Measurements from ENCODE around the gene DNAJA3. TPM values are rescaled to one million over a fixed set of nuclear protein-coding genes. Genes with fewer than 3 reads are reported as not detected.
A peak's percentile ranks its signal among the peaks of the same experiment; 100 is the strongest.

The DNAJA3 gene
- total RNA-seq, 2 experiments from 2014 or later, result 17.2 to 18.8 TPM

- Mint-ChIP-seq H3K27me3 (no peaks in the 10 kb centered on the region), H3K27ac (peak overlapping the region; percentile 97), H3K4me1 (ENCODE audit: low read depth) (peaks cover 92% of the 10 kb centered on the region), H3K36me3 (ENCODE audit: low read depth) (peaks cover 54% of the 10 kb centered on the region), H3K9me3 (no peaks in the 10 kb centered on the region), H3K4me3 (peak overlapping the region; percentile 38)
- Histone ChIP-seq H3K36me3 (ENCODE audit: insufficient read depth, low read length) (peaks cover 28% of the 10 kb centered on the region), H3K27me3 (ENCODE audit: control insufficient read depth in 1 of 2, insufficient read depth in 2 of 2, low read length in 2 of 2) (no peaks in the 10 kb centered on the region), H3K4me3 (ENCODE audit: low read length) (no peak overlapping the region), H3K4me1 (ENCODE audit: insufficient read depth, low read length) (peaks cover 81% of the 10 kb centered on the region), H3K9me3 (ENCODE audit: control insufficient read depth in 1 of 2, insufficient read depth in 1 of 2, low read length in 2 of 2) (no peaks in the 10 kb centered on the region), H3K27ac (ENCODE audit: low read depth in 1 of 2, low read length in 2 of 2) (no peak overlapping the region)
- TF ChIP-seq CTCF (IDR thresholded peaks at IDR 0.05), result no peak
- intact Hi-C loops (cut with DNase I, micrococcal nuclease), result no loop called here
- no peak for DNase-seq
- POLR2A ChIA-PET, result interaction anchor here (1.4 to 4.9 kb wide), 4 partner anchors 11 to 83 kb away, joined by 3 to 66 read pairs (median 16); partner anchors contain the start of genes CDIP1, CORO7 and HMOX2
- ATAC-seq (ENCODE audit: poor library complexity), result no peak
- CTCF ChIA-PET, result interaction anchor here (2.1 to 7.1 kb wide), 3 partner anchors 11 to 50 kb away, joined by 5 to 54 read pairs (median 10); partner anchors contain the start of gene HMOX2
These were observed 73.5 kb downstream of the DNAJA3 start for GRCh38 chr16:4499196-4499555.

GRCh38 chr16:4500272-4500671 is 74.6 kb downstream of the DNAJA3 start:
- Histone ChIP-seq H3K9me3 (ENCODE audit: control insufficient read depth in 1 of 2, insufficient read depth in 1 of 2, low read length in 2 of 2) (no peaks in the 10 kb centered on the region), H3K27me3 (ENCODE audit: control insufficient read depth in 1 of 2, insufficient read depth in 2 of 2, low read length in 2 of 2) (no peaks in the 10 kb centered on the region), H3K36me3 (ENCODE audit: insufficient read depth, low read length) (peaks cover 28% of the 10 kb centered on the region), H3K4me3 (ENCODE audit: low read length) (no peak overlapping the region), H3K4me1 (ENCODE audit: insufficient read depth, low read length) (peaks cover 81% of the 10 kb centered on the region), H3K27ac (ENCODE audit: low read depth in 1 of 2, low read length in 2 of 2) (peak overlapping the region in 1 of 2 donors; percentile 37)
- peak overlapping the region; percentile 97 for H3K27ac Mint-ChIP-seq
- no peaks in the 10 kb centered on the region for H3K9me3 Mint-ChIP-seq
- DNase-seq (no peak), ATAC-seq (ENCODE audit: poor library complexity) (no peak)
- TF ChIP-seq CTCF (IDR thresholded peaks at IDR 0.05), result no peak
- ChIA-PET CTCF (interaction anchor here (2.5 to 7.1 kb wide), 2 partner anchors 23 to 49 kb away, joined by 10 to 54 read pairs; partner anchors contain the start of gene HMOX2), POLR2A (interaction anchor here (0.9 to 4.9 kb wide), 8 partner anchors 12 to 175 kb away, joined by 3 to 66 read pairs (median 4); partner anchors contain the start of genes CDIP1, CORO7, HMOX2 and NMRAL1)
- intact Hi-C loops (cut with DNase I, micrococcal nuclease), result no loop called here
- H3K27me3 Mint-ChIP-seq, result no peaks in the 10 kb centered on the region
- no peak overlapping the region for H3K4me3 Mint-ChIP-seq
- peaks cover 55% of the 10 kb centered on the region for H3K36me3 Mint-ChIP-seq (ENCODE audit: low read depth)
- H3K4me1 Mint-ChIP-seq (ENCODE audit: low read depth), result peaks cover 89% of the 10 kb centered on the region

GRCh38 chr16:4501071-4501478 is 75.4 kb downstream of the DNAJA3 start:
- H3K27ac ChIP-seq (ENCODE audit: low read depth in 1 of 2, low read length in 2 of 2), result peak overlapping the region; percentile 37 to 48
- peaks cover 84% of the 10 kb centered on the region for H3K4me1 ChIP-seq (ENCODE audit: insufficient read depth, low read length)
- intact Hi-C loops (cut with DNase I, micrococcal nuclease), result no loop called here

More at GRCh38 chr16:4501071-4501478, 75.4 kb downstream of the DNAJA3 start:
- Mint-ChIP-seq H3K9me3 (no peaks in the 10 kb centered on the region), H3K4me3 (peak overlapping the region; percentile 77), H3K27me3 (no peaks in the 10 kb centered on the region), H3K4me1 (ENCODE audit: low read depth) (peaks cover 91% of the 10 kb centered on the region), H3K36me3 (ENCODE audit: low read depth) (peaks cover 55% of the 10 kb centered on the region), H3K27ac (peak overlapping the region; percentile 97)
- DNase-seq, result no peak
- TF ChIP-seq CTCF (IDR thresholded peaks at IDR 0.05), result no peak
- no peak for ATAC-seq (ENCODE audit: poor library complexity)
- ChIA-PET POLR2A (interaction anchor here (0.6 to 4.9 kb wide), 7 partner anchors 9 to 48 kb away, joined by 3 to 66 read pairs (median 4); partner anchors contain the start of genes HMOX2 and NMRAL1), CTCF (interaction anchor here (0.6 to 7.1 kb wide), 4 partner anchors 13 to 48 kb away, joined by 3 to 54 read pairs (median 8); partner anchors contain the start of gene HMOX2)
- Histone ChIP-seq H3K9me3 (ENCODE audit: control insufficient read depth in 1 of 2, insufficient read depth in 1 of 2, low read length in 2 of 2) (no peaks in the 10 kb centered on the region), H3K27me3 (ENCODE audit: control insufficient read depth in 1 of 2, insufficient read depth in 2 of 2, low read length in 2 of 2) (no peaks in the 10 kb centered on the region), H3K4me3 (ENCODE audit: low read length) (no peak overlapping the region), H3K36me3 (ENCODE audit: insufficient read depth, low read length) (peaks cover 24% of the 10 kb centered on the region)

All from CD4-positive, alpha-beta T cell (primary cell).